GM03348 (cell line): ENCODE results near the gene PLEKHM3.

ENCODE experiments used
- DNase-seq: peaks from one replicate; pipeline ENCODE4 v3.0.0; 2012; ENCODE audit warnings: low spot score

Gene PLEKHM3

GRCh38 chr2:207885010-207885409, 140.3 kb downstream of the PLEKHM3 start:
- no peak for DNase-seq

- DNase-seq: no peak
Measured at GRCh38 chr2:207884127-207884526, 141.2 kb downstream of the PLEKHM3 start.

GRCh38 chr2:207883002-207883780, 142.1 kb downstream of the PLEKHM3 start:
- no peak for DNase-seq

GRCh38 chr2:207881902-207882301, 143.4 kb downstream of the PLEKHM3 start:
- DNase-seq: no peak

- DNase-seq: peak; percentile 69
Measured at GRCh38 chr2:207879536-207879935, 145.8 kb downstream of the PLEKHM3 start.

- no peak for DNase-seq
Measured at GRCh38 chr2:207876842-207877535, 148.3 kb downstream of the PLEKHM3 start.

- no peak for DNase-seq
Measured at GRCh38 chr2:207875473-207876212, 149.7 kb downstream of the PLEKHM3 start.

GRCh38 chr2:207873794-207874193, 151.5 kb downstream of the PLEKHM3 start:
- DNase-seq: no peak

- DNase-seq: no peak
Measured at GRCh38 chr2:207871911-207872310, 153.4 kb downstream of the PLEKHM3 start.

GRCh38 chr2:207871506-207871905, 153.8 kb downstream of the PLEKHM3 start:
- no peak for DNase-seq

- DNase-seq: no peak
Measured at GRCh38 chr2:207870814-207871213, 154.5 kb downstream of the PLEKHM3 start.

GRCh38 chr2:207869784-207870778, 155.2 kb downstream of the PLEKHM3 start:
- DNase-seq: peak; percentile 54

- no peak for DNase-seq
Measured at GRCh38 chr2:207868855-207869596, 156.3 kb downstream of the PLEKHM3 start.

GRCh38 chr2:207867905-207868304, 157.4 kb downstream of the PLEKHM3 start:
- DNase-seq: no peak

GRCh38 chr2:207867056-207867455, 158.3 kb downstream of the PLEKHM3 start:
- no peak for DNase-seq

GRCh38 chr2:207865210-207865609, 160.1 kb downstream of the PLEKHM3 start:
- DNase-seq: no peak

- no peak for DNase-seq
Measured at GRCh38 chr2:207863345-207863744, 162.0 kb downstream of the PLEKHM3 start.

GRCh38 chr2:207861789-207862188, 163.5 kb downstream of the PLEKHM3 start:
- DNase-seq: no peak

GRCh38 chr2:207860685-207861084, 164.6 kb downstream of the PLEKHM3 start:
- no peak for DNase-seq

- DNase-seq: no peak
Measured at GRCh38 chr2:207855591-207855990, 169.7 kb downstream of the PLEKHM3 start.
